ENCODE measurements around the gene TAF15. TPM values are rescaled to one million over a fixed set of nuclear protein-coding genes. Genes with fewer than 3 reads are reported as not detected.
A peak's percentile ranks its signal among the peaks of the same experiment; 100 is the strongest.

Gene TAF15
- total RNA-seq, 6 experiments from 2014 or later, result 41.3 to 75.8 (median 65.4) TPM

GRCh38 chr17:35876534-35876933 lies 67.2 kb downstream of the TAF15 start:
- intact Hi-C loops (cut with DNase I), result no loop called here
- no peak for TF ChIP-seq CTCF (IDR thresholded peaks at IDR 0.05)
- no peak for TF ChIP-seq POLR2A (IDR thresholded peaks at IDR 0.05)
- no peaks in the 10 kb centered on the region for H3K36me3 ChIP-seq
- H3K27me3 ChIP-seq, result no peaks in the 10 kb centered on the region
- no peaks in the 10 kb centered on the region for H3K9me3 ChIP-seq
- no peak overlapping the region for H3K27ac ChIP-seq
- H3K4me1 ChIP-seq, result no peaks in the 10 kb centered on the region
- 89% methylated on average over 3 of the region's 3 CpGs for WGBS (ENCODE audit: insufficient coverage, low coverage, low lambda C conversion rate, missing lambda C conversion rate)
- no peak overlapping the region for H3K4me3 ChIP-seq
- no peak for ATAC-seq
- no peak for DNase-seq

GRCh38 chr17:35877345-35878029 lies 68.2 kb downstream of the TAF15 start:
- H3K9me3 ChIP-seq, result no peaks in the 10 kb centered on the region
- TF ChIP-seq POLR2A (IDR thresholded peaks at IDR 0.05) (no peak), CTCF (IDR thresholded peaks at IDR 0.05) (no peak)
- no peaks in the 10 kb centered on the region for H3K36me3 ChIP-seq
- H3K27me3 ChIP-seq, result no peaks in the 10 kb centered on the region
- intact Hi-C loops (cut with DNase I), result no loop called here
- H3K4me1 ChIP-seq, result no peaks in the 10 kb centered on the region
- DNase-seq (no peak), ATAC-seq (no peak)
- no peak overlapping the region for H3K27ac ChIP-seq
- no peak overlapping the region for H3K4me3 ChIP-seq

- no CpG with 5 or more reads among the region's 4 CpGs for WGBS (ENCODE audit: insufficient coverage, low coverage, low lambda C conversion rate, missing lambda C conversion rate)
- DNase-seq (no peak), ATAC-seq (peak in 1 of 4 donors; percentile 32)
- Histone ChIP-seq H3K4me3 (no peak overlapping the region), H3K36me3 (no peaks in the 10 kb centered on the region), H3K9me3 (no peaks in the 10 kb centered on the region), H3K4me1 (no peaks in the 10 kb centered on the region), H3K27ac (no peak overlapping the region), H3K27me3 (no peaks in the 10 kb centered on the region)
- TF ChIP-seq CTCF (IDR thresholded peaks at IDR 0.05), result no peak
- TF ChIP-seq POLR2A (IDR thresholded peaks at IDR 0.05), result no peak
- intact Hi-C loops (cut with DNase I), result no loop called here
These were observed 69.1 kb downstream of the TAF15 start for GRCh38 chr17:35878361-35878760.

- ATAC-seq (peak; percentile 61 to 77 (median 66)), DNase-seq (no peak)
- Histone ChIP-seq H3K4me1 (no peaks in the 10 kb centered on the region), H3K9me3 (no peaks in the 10 kb centered on the region), H3K36me3 (no peaks in the 10 kb centered on the region), H3K27me3 (no peaks in the 10 kb centered on the region), H3K27ac (no peak within 1 kb of the TSS), H3K4me3 (peak within 1 kb of the TSS in 1 of 3 donors; percentile 10)
- intact Hi-C loops (cut with DNase I), result no loop called here
- TF ChIP-seq POLR2A (IDR thresholded peaks at IDR 0.05) (no peak), CTCF (IDR thresholded peaks at IDR 0.05) (no peak)
- WGBS (ENCODE audit: insufficient coverage, low coverage, low lambda C conversion rate, missing lambda C conversion rate), result 53% methylated on average over 5 of the region's 11 CpGs
These were observed 70.7 kb downstream of the TAF15 start, which contains the start of gene CCL5 for GRCh38 chr17:35879773-35880654. CCL5 (minus strand) TSS chr17:35880360.

Measured in right lobe of liver (tissue), 6 donors.